OCI-LY3 (cell line): ENCODE data around the gene DDX42.

Source experiments
- H2AFZ ChIP-seq: fragments of 200-600, 300-600 bp; shearing (Covaris generic); 2 replicates; pipeline ENCODE4 v1.6.0; 2014; ENCODE audit warnings: antibody characterized with exemption, low read depth, low read length
- H3K27ac ChIP-seq: fragments of 200-600, 300-600 bp; sonication (generic); 2 replicates; pipeline ENCODE4 v1.5.1; 2014; ENCODE audit warnings: mild to moderate bottlenecking, low read length, moderate library complexity, mixed read lengths
- H3K27me3 ChIP-seq: fragments of 200-600, 300-600 bp; sonication (generic); 2 replicates; pipeline ENCODE4 v1.6.1; 2014; ENCODE audit warnings: low read depth, low read length, mixed read lengths
- H3K36me3 ChIP-seq: fragments of 200-600, 300-600 bp; sonication (generic); replicated peaks from 2 replicates; pipeline ENCODE3; 2014; ENCODE audit warnings: low read depth, low read length, mixed read lengths
- H3K4me1 ChIP-seq: fragments of 300-600, 200-600 bp; sonication (generic); 2 replicates; pipeline ENCODE4 v1.6.1; 2014; ENCODE audit warnings: low read length, mixed read lengths
- H3K4me2 ChIP-seq: fragments of 200-600, 300-600 bp; sonication (generic); 2 replicates; pipeline ENCODE4 v1.6.1; 2014; ENCODE audit warnings: low read length, mixed read lengths
- H3K4me3 ChIP-seq: fragments of 300-600, 200-600 bp; sonication (generic); 2 replicates; pipeline ENCODE4 v1.5.1; 2014; ENCODE audit warnings: antibody characterized with exemption, mild to moderate bottlenecking, low read length, moderate library complexity
- H3K79me2 ChIP-seq: fragments of 300-600, 200-600 bp; shearing (Covaris generic); 2 replicates; pipeline ENCODE4 v1.6.1; 2014; ENCODE audit warnings: mild to moderate bottlenecking, low read length, mixed read lengths
- H3K9ac ChIP-seq: fragments of 300-600, 200-600 bp; shearing (Covaris generic); 2 replicates; pipeline ENCODE4 v1.6.0; 2014; ENCODE audit warnings: mild to moderate bottlenecking, low read length, moderate library complexity
- H3K9me3 ChIP-seq: fragments of 200-600, 300-600 bp; shearing (Covaris generic); 2 replicates; pipeline ENCODE4 v1.6.1; 2014; ENCODE audit warnings: low read length, mixed read lengths; ENCODE audit not compliant: insufficient read depth
- H4K20me1 ChIP-seq: fragments of 200-600, 300-600 bp; sonication (generic); 2 replicates; pipeline ENCODE4 v1.6.1; 2016; ENCODE audit warnings: low read length, mixed read lengths; ENCODE audit not compliant: insufficient read depth
- EZH2phosphoT487 ChIP-seq: fragments of 200-600 bp; shearing (Covaris generic); IDR thresholded peaks from 2 replicates; pipeline ENCODE4 v1.6.1; 2018; ENCODE audit warnings: antibody characterized with exemption, mixed run types, low read depth
- TF ChIP-seq, protein P1 (sequence below): fragments of 200-600, 300-600 bp; sonication (generic); IDR thresholded peaks from 2 replicates; pipeline ENCODE4 v1.5.1; 2014; ENCODE audit warnings: antibody characterized with exemption, low read length, low read depth

The DDX42 gene

GRCh38 chr17:63773272-63774140, 464 bp upstream of the DDX42 start, which contains the start of gene CCDC47:
TSS of gene CCDC47 (minus strand) at chr17:63773597. CDS start at chr17:63766175, 7,422 bp downstream.
- Histone ChIP-seq H3K79me2 (peaks cover 93% of the 10 kb centered on the region), H3K9ac (peak within 1 kb of the TSS; percentile 96), H3K4me1 (peaks cover 26% of the 10 kb centered on the region), H2AFZ (peak within 1 kb of the TSS; percentile 56; the same call in 1 of the 2 replicates), H3K9me3 (no peaks in the 10 kb centered on the region), H3K4me3 (peak within 1 kb of the TSS; percentile 88), H3K36me3 (peaks cover 34% of the 10 kb centered on the region), H3K27ac (peak within 1 kb of the TSS; percentile 97), H4K20me1 (peaks cover 38% of the 10 kb centered on the region), H3K27me3 (no peaks in the 10 kb centered on the region), H3K4me2 (peak within 1 kb of the TSS; percentile 100)
- TF ChIP-seq, protein P1, sequence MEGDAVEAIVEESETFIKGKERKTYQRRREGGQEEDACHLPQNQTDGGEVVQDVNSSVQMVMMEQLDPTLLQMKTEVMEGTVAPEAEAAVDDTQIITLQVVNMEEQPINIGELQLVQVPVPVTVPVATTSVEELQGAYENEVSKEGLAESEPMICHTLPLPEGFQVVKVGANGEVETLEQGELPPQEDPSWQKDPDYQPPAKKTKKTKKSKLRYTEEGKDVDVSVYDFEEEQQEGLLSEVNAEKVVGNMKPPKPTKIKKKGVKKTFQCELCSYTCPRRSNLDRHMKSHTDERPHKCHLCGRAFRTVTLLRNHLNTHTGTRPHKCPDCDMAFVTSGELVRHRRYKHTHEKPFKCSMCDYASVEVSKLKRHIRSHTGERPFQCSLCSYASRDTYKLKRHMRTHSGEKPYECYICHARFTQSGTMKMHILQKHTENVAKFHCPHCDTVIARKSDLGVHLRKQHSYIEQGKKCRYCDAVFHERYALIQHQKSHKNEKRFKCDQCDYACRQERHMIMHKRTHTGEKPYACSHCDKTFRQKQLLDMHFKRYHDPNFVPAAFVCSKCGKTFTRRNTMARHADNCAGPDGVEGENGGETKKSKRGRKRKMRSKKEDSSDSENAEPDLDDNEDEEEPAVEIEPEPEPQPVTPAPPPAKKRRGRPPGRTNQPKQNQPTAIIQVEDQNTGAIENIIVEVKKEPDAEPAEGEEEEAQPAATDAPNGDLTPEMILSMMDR = no peak
- TF ChIP-seq EZH2phosphoT487 = no peak

- H3K36me3 ChIP-seq = peaks cover 42% of the 10 kb centered on the region
- no peak overlapping the region for H2AFZ ChIP-seq
- peaks cover 52% of the 10 kb centered on the region for H4K20me1 ChIP-seq
- peaks cover 93% of the 10 kb centered on the region for H3K79me2 ChIP-seq
- H3K27me3 ChIP-seq = no peaks in the 10 kb centered on the region
- no peak for TF ChIP-seq EZH2phosphoT487
- TF ChIP-seq, protein P1 = no peak
- peak overlapping the region; percentile 96 for H3K9ac ChIP-seq
- H3K4me2 ChIP-seq = peak overlapping the region; percentile 100
- H3K27ac ChIP-seq = peak overlapping the region; percentile 97
- H3K9me3 ChIP-seq = no peaks in the 10 kb centered on the region
- H3K4me3 ChIP-seq = peak overlapping the region; percentile 88
- peaks cover 26% of the 10 kb centered on the region for H3K4me1 ChIP-seq
Measured at GRCh38 chr17:63774969-63775265, 947 bp downstream of the DDX42 start.

DNA sequence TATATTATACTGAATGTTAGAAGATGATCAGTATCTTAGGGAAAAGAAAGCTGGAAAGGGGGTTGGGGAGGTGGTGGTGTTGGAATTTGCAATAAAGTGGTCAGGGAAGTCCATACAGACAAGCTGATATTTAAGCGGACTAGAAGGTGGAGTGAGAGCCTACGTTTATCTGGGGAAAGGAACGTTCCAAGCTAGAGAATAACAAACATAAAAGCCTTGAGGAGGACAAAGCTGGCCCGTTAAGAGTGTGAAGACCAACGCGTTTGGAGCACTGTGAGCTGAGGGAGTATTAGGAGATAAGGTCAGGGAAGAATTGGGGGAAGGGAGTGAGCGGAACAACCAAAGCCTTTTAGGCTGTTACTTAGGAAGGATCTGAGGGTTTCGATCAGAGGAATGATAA, 1.4 kb downstream of the DDX42 start:
- peak overlapping the region; percentile 96 for H3K9ac ChIP-seq
- peak overlapping the region; percentile 100 for H3K4me2 ChIP-seq
- H3K27ac ChIP-seq = peak overlapping the region; percentile 97
- peaks cover 55% of the 10 kb centered on the region for H4K20me1 ChIP-seq
- no peak overlapping the region for H2AFZ ChIP-seq
- H3K9me3 ChIP-seq = no peaks in the 10 kb centered on the region
- peaks cover 93% of the 10 kb centered on the region for H3K79me2 ChIP-seq
- H3K36me3 ChIP-seq = peaks cover 42% of the 10 kb centered on the region
- H3K27me3 ChIP-seq = no peaks in the 10 kb centered on the region
- H3K4me3 ChIP-seq = peak overlapping the region; percentile 88
- H3K4me1 ChIP-seq = peaks cover 22% of the 10 kb centered on the region
- TF ChIP-seq, protein P1 = no peak
- TF ChIP-seq EZH2phosphoT487 = no peak

- no peaks in the 10 kb centered on the region for H3K9me3 ChIP-seq
- H3K27me3 ChIP-seq = no peaks in the 10 kb centered on the region
- H3K4me3 ChIP-seq = no peak overlapping the region
- no peak overlapping the region for H3K9ac ChIP-seq
- peaks cover 27% of the 10 kb centered on the region for H3K4me1 ChIP-seq
- H3K79me2 ChIP-seq = peaks cover 99% of the 10 kb centered on the region
- H2AFZ ChIP-seq = no peak overlapping the region
- TF ChIP-seq EZH2phosphoT487 = no peak
- TF ChIP-seq, protein P1 = no peak
- no peak overlapping the region for H3K27ac ChIP-seq
- no peak overlapping the region for H3K4me2 ChIP-seq
- H4K20me1 ChIP-seq = peaks cover 84% of the 10 kb centered on the region
- H3K36me3 ChIP-seq = peaks cover 57% of the 10 kb centered on the region
Measured at GRCh38 chr17:63780507-63780906, 6.5 kb downstream of the DDX42 start.
